B cell (primary cell): ENCODE results near the gene MAML3.

Experiments
- CTCF ChIP-seq: fragments of 200-600 bp; IDR thresholded peaks from one replicate; pipeline ENCODE4 v1.8.0; 2022; ENCODE audit warnings: antibody characterized with exemption, mild to moderate bottlenecking
- EZH2 ChIP-seq: IDR thresholded peaks from 2 replicates; pipeline ENCODE4 v1.6.1; 2012; ENCODE audit warnings: borderline replicate concordance, low read depth, mild to moderate bottlenecking, moderate library complexity, low read length; ENCODE audit not compliant: insufficient read depth, poor library complexity, severe bottlenecking

- TF ChIP-seq CTCF, result no peak
- no peak for TF ChIP-seq EZH2
Measured at GRCh38 chr4:139935911-139936310, 218.1 kb downstream of the MAML3 start.
